ENCODE results near the gene ECHS1. TPM values are rescaled to one million over a fixed set of nuclear protein-coding genes. Genes with fewer than 3 reads are reported as not detected.

Gene ECHS1
- total RNA-seq, 6 experiments from 2014 or later = 105 to 137 (median 114) TPM

- Mint-ChIP-seq H3K4me1 (ENCODE audit: low read depth) (no peaks in the 10 kb centered on the region), H3K9me3 (no peaks in the 10 kb centered on the region), H3K27me3 (ENCODE audit: insufficient read depth) (peaks cover 2% of the 10 kb centered on the region), H3K27ac (no peak overlapping the region), H3K4me3 (no peak overlapping the region), H3K36me3 (ENCODE audit: low read depth) (peaks cover 28% of the 10 kb centered on the region)
- no peak for DNase-seq
- TF ChIP-seq CTCF (IDR thresholded peaks at IDR 0.05) = no peak
Measured at GRCh38 chr10:133361227-133361626, 11.9 kb downstream of the ECHS1 start.

GRCh38 chr10:133359972-133360610 is 13.1 kb downstream of the ECHS1 start:
- Mint-ChIP-seq H3K4me1 (ENCODE audit: low read depth) (no peaks in the 10 kb centered on the region), H3K9me3 (no peaks in the 10 kb centered on the region), H3K27me3 (ENCODE audit: insufficient read depth) (peaks cover 4% of the 10 kb centered on the region), H3K27ac (no peak overlapping the region), H3K36me3 (ENCODE audit: low read depth) (peaks cover 28% of the 10 kb centered on the region), H3K4me3 (no peak overlapping the region)
- DNase-seq = no peak
- no peak for TF ChIP-seq CTCF (IDR thresholded peaks at IDR 0.05)

- Mint-ChIP-seq H3K36me3 (ENCODE audit: low read depth) (peaks cover 24% of the 10 kb centered on the region), H3K4me3 (no peak overlapping the region), H3K27ac (no peak overlapping the region), H3K4me1 (ENCODE audit: low read depth) (no peaks in the 10 kb centered on the region), H3K27me3 (ENCODE audit: insufficient read depth) (peaks cover 4% of the 10 kb centered on the region), H3K9me3 (no peaks in the 10 kb centered on the region)
- no peak for DNase-seq
- no peak for TF ChIP-seq CTCF (IDR thresholded peaks at IDR 0.05)
Measured at GRCh38 chr10:133359554-133359971, 13.6 kb downstream of the ECHS1 start.

GRCh38 chr10:133358925-133359310 is 14.2 kb downstream of the ECHS1 start:
- Mint-ChIP-seq H3K4me1 (ENCODE audit: low read depth) (no peaks in the 10 kb centered on the region), H3K36me3 (ENCODE audit: low read depth) (peaks cover 22% of the 10 kb centered on the region), H3K27me3 (ENCODE audit: insufficient read depth) (peaks cover 4% of the 10 kb centered on the region), H3K4me3 (no peak overlapping the region), H3K27ac (no peak overlapping the region), H3K9me3 (no peaks in the 10 kb centered on the region)
- no peak for DNase-seq
- no peak for TF ChIP-seq CTCF (IDR thresholded peaks at IDR 0.05)

GRCh38 chr10:133358162-133358924 is 14.8 kb downstream of the ECHS1 start:
- Mint-ChIP-seq H3K27me3 (ENCODE audit: insufficient read depth) (peaks cover 5% of the 10 kb centered on the region), H3K27ac (no peak overlapping the region), H3K9me3 (no peaks in the 10 kb centered on the region), H3K4me1 (ENCODE audit: low read depth) (no peaks in the 10 kb centered on the region), H3K36me3 (ENCODE audit: low read depth) (peaks cover 21% of the 10 kb centered on the region), H3K4me3 (no peak overlapping the region)
- TF ChIP-seq CTCF (IDR thresholded peaks at IDR 0.05) = no peak
- no peak for DNase-seq
